Stimulated activated CD8-positive, alpha-beta memory T cell treated with anti-CD3 and anti-CD28 coated beads, Interleukin-2, amount 100 ng/mL, for 1 hour (primary cell): Measurements from ENCODE around the gene CACNA1D.

Experiments
- DNase-seq, 2 donors: peaks; one replicate each; pipeline ENCODE4 v3.0.0-alpha.2; 2020; ENCODE audit warnings: low read depth in 2 of 2

CACNA1D gene

GRCh38 chr3:53845103-53845880, 350.9 kb downstream of the CACNA1D start:
- DNase-seq = no peak

GRCh38 chr3:53845881-53846133, 351.4 kb downstream of the CACNA1D start:
- no peak for DNase-seq

- no peak for DNase-seq
Measured at GRCh38 chr3:53846134-53846850, 351.9 kb downstream of the CACNA1D start, which contains the start of the genes CHDH and IL17RB. Gene CHDH (minus strand): TSS chr3:53846419. CDS start chr3:53824008, 22,411 bp downstream. Gene IL17RB (plus strand): TSS chr3:53846568. CDS start chr3:53846589, 21 bp downstream.

- DNase-seq = no peak
Measured at GRCh38 chr3:53846851-53847155, 352.4 kb downstream of the CACNA1D start.

- no peak for DNase-seq
Measured at GRCh38 chr3:53849916-53850315, 355.5 kb downstream of the CACNA1D start.

- no peak for DNase-seq
Measured at GRCh38 chr3:53850895-53851294, 356.5 kb downstream of the CACNA1D start.

GRCh38 chr3:53856964-53857363, 362.6 kb downstream of the CACNA1D start:
- no peak for DNase-seq

GRCh38 chr3:53858096-53858741, 363.8 kb downstream of the CACNA1D start:
- DNase-seq = no peak

GRCh38 chr3:53859178-53859577, 364.8 kb downstream of the CACNA1D start:
- DNase-seq = no peak

- DNase-seq = no peak
Measured at GRCh38 chr3:53860196-53860595, 365.8 kb downstream of the CACNA1D start.

GRCh38 chr3:53862241-53862640, 367.8 kb downstream of the CACNA1D start:
- no peak for DNase-seq

GRCh38 chr3:53863145-53863544, 368.7 kb downstream of the CACNA1D start:
- no peak for DNase-seq
